Measurements from ENCODE around the gene CNR1.

CNR1 gene

DNA sequence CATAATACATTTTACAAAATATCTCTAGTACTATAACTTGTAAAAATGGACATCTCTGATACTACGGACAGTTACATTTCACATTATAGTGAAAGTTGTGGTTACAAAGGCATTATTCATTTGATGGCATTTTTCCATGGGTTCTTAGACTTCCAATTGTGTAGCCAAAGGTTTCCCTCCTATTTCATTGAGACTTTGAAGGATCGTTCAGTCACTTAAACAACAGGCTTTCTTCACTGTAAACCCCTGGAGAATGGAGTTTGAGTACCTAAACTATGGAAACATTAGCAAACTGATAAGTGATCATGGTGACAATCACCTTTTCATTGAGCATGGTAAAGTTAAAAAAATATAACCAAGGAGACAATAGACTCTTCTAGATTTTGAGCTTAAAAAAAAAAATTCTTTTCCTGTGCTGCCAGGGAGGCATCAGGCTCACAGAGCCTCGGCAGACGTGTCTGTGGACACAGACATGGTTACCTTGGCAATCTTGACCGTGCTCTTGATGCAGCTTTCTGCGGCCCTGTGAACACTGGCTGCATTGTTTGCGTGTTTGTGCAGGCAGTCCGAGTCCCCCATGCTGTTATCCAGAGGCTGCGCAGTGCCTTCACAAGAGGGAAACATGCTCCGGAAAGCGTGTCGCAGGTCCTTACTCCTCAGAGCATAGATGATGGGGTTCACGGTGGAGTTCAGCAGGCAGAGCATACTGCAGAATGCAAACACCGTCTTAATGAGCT lies 22.6 kb downstream of the CNR1 start:
- DNase-seq: no peak

DNA sequence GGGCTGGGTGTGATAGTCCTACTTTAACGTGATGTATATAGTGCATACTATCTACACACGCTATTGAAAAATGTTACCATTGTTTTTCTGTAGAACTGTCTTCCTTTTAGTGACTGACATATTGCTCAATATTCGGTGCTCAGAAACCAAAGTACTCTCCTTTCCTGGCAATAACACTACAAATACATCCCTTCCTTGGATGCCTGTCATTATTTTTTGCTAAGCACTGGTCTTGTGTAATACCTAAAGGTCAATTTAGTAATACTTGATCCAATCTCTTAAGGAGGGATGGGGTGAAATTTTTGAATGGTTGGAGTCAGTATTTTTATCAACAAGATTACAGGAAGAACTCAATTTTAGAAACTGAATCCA lies 23.9 kb downstream of the CNR1 start:
- DNase-seq: no peak

DNA sequence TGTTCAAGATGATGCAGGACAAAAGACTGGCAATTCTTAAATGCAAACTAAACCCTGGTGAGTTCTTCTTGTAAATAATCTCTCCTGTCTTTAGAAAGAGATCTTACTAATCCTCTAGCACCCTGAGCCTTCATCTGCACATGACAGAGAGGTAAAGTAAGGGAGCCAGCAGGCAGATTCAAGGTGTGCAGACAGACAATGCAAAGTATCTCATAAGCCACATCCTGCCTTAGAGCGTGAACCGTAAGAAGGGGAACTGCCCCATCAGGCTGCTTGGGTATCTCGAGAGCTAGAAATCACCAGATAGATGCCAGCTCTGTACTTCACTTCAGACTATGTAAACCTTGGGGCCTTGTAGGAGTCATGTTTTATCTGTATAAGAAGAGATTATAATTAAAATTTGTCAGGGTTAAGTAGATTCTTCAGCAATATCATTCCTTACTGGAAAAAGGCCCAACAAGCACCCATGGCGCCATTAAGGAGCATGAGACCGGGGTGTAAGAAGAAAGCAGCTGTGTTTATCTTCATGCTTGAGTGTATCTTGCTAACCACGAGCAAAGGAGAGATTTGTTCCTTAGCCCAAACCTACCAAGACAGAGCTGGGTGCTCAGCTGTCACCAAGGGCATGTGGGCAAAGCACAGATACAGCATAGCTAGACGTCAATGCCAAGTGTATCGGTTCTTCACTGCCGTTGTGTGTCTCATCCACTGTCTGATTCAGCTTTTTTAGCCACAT lies 24.4 kb downstream of the CNR1 start:
- no peak for DNase-seq

- no peak for DNase-seq
Observed at GRCh38 chr6:88137915-88138314, 28.2 kb downstream of the CNR1 start.

DNA sequence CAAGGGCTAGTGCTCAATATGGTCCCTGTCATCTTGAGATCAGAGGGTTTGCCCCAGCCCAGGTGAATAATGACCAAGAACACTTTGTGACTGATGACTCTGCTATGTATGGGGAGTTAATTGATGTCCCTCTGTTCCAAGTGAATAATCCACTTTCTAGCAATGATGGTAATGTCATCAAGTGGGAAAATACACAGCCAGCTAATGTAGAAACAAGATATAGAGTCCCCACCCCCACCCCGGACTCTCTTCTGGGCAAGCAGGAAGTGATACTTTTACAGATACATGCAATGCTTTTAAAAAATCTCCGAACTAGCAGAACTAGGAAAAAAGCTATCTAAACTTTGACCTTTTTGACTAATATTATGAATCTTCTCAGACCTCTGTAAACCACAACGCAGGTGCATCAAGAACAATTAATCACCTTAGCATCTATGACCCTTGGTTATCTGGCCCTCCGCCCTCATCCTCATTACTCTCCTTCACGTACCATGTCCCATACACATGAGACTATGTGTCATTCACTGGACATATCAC lies 30.5 kb downstream of the CNR1 start:
- no peak for DNase-seq

- DNase-seq: no peak
Observed at GRCh38 chr6:88134575-88134974, 31.6 kb downstream of the CNR1 start.

DNA sequence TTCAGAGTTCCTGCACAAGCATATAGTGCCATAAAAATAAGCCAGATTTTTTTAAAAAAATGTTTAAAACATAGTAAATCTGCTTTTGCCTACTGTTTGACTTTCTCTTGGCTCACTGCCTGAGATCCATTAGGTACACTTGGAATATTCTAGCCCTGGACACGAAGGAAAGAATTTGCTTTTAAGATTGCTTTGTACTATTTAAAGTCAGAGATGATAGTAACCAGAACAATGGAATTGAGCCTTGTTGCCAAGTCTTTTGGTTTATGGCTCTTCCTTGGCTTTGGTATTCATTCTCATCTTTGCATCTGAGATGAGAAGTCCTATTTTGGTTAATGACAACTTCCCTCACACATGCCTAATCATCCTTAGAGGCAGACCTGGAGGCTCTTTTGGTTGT lies 32.4 kb downstream of the CNR1 start:
- DNase-seq: no peak

GRCh38 chr6:88124925-88125557 lies 41.1 kb downstream of the CNR1 start:
- DNase-seq: no peak

DNA sequence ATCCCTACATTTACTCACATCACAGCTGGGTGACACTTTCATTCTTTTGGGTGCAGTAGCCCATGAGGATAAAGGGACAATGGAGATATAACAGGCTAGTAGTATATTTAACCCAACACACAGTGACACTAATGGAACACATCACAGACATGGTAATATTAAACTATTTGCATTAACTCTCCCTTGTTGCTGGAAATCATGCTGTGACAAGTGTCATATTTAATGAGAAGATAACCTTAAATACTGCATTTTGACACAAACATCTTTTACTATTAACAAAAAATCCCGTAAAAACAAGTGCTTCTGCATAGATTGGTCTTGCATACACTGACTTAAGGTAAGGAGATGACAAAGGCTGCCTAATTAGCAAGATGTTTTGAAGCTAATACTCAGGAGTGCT lies 45.5 kb downstream of the CNR1 start:
- no peak for DNase-seq

DNA sequence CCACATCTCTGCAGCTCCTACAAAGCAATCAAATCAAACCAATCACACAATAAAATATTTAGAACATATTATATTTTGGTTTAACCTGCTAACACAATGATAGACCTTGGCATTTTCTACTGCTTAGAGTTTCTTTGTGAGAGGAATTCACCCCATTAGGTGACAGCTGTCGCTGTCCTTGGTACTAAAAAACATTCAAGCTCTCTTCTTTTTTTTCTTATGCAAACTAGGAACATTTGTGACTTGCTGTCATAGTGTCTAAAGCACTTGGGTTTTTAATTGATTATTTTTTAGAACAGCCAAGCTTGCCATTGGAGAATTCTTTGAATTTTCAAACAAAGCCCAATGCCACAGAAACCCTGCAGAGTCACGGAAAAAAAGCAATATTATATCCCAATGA lies 46.4 kb downstream of the CNR1 start:
- no peak for DNase-seq

- DNase-seq: no peak
Observed at GRCh38 chr6:88116276-88116675, 49.9 kb downstream of the CNR1 start.

- no peak for DNase-seq
Observed at GRCh38 chr6:88115307-88115706, 50.8 kb downstream of the CNR1 start.

- no peak for DNase-seq
Observed at GRCh38 chr6:88114838-88115237, 51.3 kb downstream of the CNR1 start.

- DNase-seq: no peak
Observed at GRCh38 chr6:88111991-88112390, 54.2 kb downstream of the CNR1 start.

DNA sequence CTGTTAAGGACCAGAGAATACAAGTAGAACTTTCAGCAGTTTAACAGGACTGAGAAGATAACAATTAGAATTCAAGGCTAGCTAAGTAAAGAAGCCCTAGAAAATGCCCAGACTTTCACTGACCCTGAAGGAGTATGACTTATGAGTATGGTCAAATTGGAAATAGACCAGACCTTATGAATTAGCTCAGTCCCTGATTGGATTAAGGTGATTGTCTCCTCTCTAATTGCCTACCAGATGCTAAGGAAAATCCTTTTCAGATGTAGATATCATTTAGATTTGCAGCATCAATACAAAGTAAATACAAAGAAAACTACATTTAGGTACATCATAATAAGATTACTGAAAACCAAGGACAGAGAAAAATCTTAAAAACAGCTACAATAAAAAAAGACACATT lies 58.9 kb downstream of the CNR1 start:
- DNase-seq: no peak

DNA sequence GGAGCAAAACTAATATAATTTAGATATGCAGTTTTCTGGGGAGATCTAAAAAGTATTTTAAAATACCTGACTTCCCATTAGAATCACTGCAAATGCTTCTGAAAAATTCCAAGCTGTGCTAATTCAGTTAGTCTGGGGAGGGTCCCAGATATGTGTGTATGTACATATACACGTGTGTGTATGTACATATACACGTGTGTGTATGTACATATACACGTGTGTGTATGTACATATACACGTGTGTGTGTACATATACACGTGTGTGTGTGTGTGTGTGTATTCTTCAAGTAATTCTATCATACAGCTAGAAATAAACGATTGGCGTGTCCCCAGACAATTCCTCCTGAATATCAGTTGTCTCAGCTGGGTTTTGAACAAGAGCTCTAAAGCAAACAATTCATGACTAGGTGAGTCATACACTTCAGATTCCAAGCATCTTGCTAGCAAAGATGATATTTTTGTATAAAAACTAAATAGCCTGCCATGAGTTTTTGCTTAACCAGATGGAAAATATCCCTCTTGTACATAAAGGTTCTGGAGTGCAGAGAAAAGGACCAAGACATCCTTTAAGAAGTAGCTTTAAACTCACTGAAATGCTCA lies 60.3 kb downstream of the CNR1 start:
- DNase-seq: no peak
